ENCODE results near the gene BATF3. TPM values are rescaled to one million over a fixed set of nuclear protein-coding genes. Genes with fewer than 3 reads are reported as not detected.

Gene BATF3
- total and polyA plus RNA-seq, 9 of the 15 experiments (the other 6 are each of a cell fraction or from before 2014, with no cell fraction given): 0.40 to 3.8 (median 2.0) TPM

GRCh38 chr1:212665241-212666115 is 34.2 kb downstream of the BATF3 start (continued):
- TF ChIP-seq REST (IDR thresholded peaks at IDR 0.05; ENCODE audit: borderline replicate concordance) (peak; percentile 91), REST (CRISPR knock-in tag; IDR thresholded peaks at IDR 0.05; ENCODE audit: low read depth) (peak; percentile 85), BRD9 (IDR thresholded peaks at IDR 0.05; ENCODE audit: low read depth, partially characterized antibody) (peak; percentile 42), ATF1 (CRISPR knock-in tag; IDR thresholded peaks at IDR 0.05) (no peak), ATF1 (tag; IDR thresholded peaks at IDR 0.05) (peak; percentile 50), ARID1B (IDR thresholded peaks at IDR 0.05) (peak; percentile 52; the same call in 1 of the 2 replicates), KDM4B (IDR thresholded peaks at IDR 0.05; ENCODE audit: borderline replicate concordance in 2 of 2, low read depth in 1 of 2) (no peak), TAL1 (IDR thresholded peaks at IDR 0.05) (0 out of 2 replicates have a peak, but pooled peaks have one; percentile 5), CREB1 (IDR thresholded peaks at IDR 0.05) (no peak), CREB1 (CRISPR knock-in tag; IDR thresholded peaks at IDR 0.05) (no peak), STAG1 (CRISPR knock-in tag; IDR thresholded peaks at IDR 0.05; ENCODE audit: borderline replicate concordance) (peak; percentile 88), SMAD3 (CRISPR knock-in tag; conservative IDR thresholded peaks at IDR 0.05) (peak; percentile 46; the same call in 1 of the 2 replicates), PHF8 (IDR thresholded peaks at IDR 0.05; ENCODE audit: borderline replicate concordance, low read length) (peak; percentile 30; the same call in 1 of the 2 replicates), GABPB1 (CRISPR knock-in tag; IDR thresholded peaks at IDR 0.05) (peak; percentile 69), KLF6 (CRISPR knock-in tag; IDR thresholded peaks at IDR 0.05; ENCODE audit: borderline replicate concordance) (0 out of 2 replicates have a peak, but pooled peaks have one; percentile 9), NCOA6 (IDR thresholded peaks at IDR 0.05) (peak; percentile 14; the same call in 1 of the 2 replicates), BMI1 (IDR thresholded peaks at IDR 0.05; ENCODE audit: low read length) (peak; percentile 10; the same call in 1 of the 2 replicates), RBM22 (IDR thresholded peaks at IDR 0.05; ENCODE audit: low read depth, low read length, poor library complexity, severe bottlenecking) (no peak), RB1 (IDR thresholded peaks at IDR 0.05; ENCODE audit: low read depth) (peak; percentile 91; the same call in 1 of the 2 replicates), ZNF263 (CRISPR knock-in tag; IDR thresholded peaks at IDR 0.05; ENCODE audit: borderline replicate concordance) (peak; percentile 94), RBM25 (IDR thresholded peaks at IDR 0.05; ENCODE audit: low read depth, low read length, severe bottlenecking) (peak; percentile 27), KDM5B (IDR thresholded peaks at IDR 0.05; ENCODE audit: insufficient replicate concordance, low read depth, low read length) (no peak)
